ENCODE results near the gene TRAT1.

Gene TRAT1

DNA sequence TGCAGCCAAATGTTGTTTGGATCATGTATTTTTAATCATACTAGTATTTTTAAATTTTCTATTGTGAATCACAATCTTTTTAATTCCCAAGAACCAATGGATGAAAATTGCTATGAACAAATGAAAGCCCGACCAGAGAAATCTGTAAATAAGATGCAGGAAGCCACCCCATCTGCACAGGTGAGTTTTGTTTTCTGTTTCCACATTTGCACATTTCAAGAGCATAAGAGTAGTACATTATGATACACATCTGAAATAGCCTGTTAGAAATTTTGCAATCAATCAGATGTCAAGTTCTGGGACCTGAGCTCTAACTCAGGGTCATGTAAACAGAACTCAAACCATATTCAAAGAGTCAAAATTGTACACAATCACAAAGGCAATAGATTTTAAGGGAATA is 26.5 kb downstream of the TRAT1 start:
- in situ Hi-C loops (cut with HindIII; ENCODE audit: low sequenced_read_pairs), result no loop called here

DNA sequence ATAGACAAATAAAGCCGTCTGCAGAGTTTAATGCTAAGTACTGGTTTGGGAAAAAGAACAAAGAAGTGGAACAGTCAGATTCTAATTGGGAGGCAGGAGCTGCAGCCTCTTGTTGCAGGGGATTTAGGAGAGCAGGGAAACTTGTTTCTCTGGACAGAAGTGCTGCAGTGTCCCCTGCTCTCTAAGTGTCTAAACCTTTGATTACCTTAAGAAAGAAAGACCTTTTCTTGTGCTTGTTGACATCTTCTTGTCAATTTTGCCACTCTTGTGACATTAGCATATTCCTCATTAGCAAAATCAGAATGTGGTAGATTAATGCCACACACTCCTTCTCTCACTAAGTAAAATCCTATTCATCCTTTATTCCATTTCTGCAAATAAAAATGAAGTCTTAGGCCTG is 38.8 kb downstream of the TRAT1 start:
- in situ Hi-C loops (cut with HindIII; ENCODE audit: low sequenced_read_pairs), result no loop called here

DNA sequence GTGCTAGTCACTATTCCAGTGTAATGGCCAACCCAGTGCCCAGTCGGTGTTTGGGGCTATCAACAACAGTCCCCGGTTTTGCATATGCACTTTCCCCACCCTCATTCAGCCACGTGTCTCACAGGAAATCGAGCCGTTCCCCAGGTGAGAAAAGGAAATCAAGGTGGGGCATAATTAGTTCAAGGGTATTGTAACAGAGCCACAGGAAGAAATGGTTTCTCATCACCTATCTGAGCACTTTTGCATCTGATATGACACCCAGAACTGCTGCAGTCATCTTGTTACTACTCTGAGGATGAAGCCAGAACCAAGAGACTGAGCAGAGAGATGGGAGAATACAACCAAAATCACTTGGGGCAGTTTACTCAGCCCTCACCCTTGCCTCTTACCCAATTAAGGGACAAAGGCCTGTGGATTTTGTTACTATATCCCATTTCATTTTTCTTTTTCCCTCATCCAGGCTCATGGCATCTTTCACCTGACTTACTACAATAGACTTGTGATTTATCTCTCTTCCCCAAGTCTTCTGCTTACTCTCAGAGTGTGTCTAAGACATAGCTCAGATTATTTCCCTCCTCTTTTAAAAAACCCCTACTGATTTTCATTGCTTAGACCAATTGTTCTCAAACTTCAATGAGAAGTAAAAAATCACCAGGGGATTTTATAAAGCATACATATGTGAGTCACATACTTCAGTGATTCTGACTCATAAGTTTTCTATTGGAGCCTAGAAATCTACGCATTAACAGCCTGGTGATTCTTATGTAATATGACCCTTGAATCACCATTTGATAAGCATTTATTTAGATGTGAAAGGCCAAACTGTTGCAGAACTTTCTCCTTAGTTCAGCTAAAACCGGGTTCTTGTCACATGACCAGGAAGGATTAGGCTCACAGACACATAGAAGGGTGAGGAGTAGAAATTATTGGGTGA is 40.5 kb downstream of the TRAT1 start:
- in situ Hi-C loops (cut with HindIII; ENCODE audit: low sequenced_read_pairs), result no loop called here

DNA sequence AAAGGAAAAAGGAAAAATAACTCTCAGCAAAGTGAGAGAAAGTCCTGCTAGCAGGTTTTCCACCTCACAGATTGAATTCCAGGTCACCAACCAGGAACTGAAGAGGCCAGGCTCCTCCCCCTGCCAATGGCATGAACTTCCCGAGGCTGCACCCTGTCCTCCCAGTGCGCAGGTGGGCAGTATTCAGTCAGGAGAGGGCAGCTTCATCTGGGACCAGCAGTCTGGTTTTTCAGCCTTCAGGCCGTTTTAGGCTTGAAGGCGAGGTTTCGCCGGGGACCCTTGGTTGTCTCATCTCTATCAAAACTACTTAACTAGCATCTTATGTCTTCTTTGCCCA is 41.2 kb downstream of the TRAT1 start:
- in situ Hi-C loops (cut with HindIII; ENCODE audit: low sequenced_read_pairs), result no loop called here

DNA sequence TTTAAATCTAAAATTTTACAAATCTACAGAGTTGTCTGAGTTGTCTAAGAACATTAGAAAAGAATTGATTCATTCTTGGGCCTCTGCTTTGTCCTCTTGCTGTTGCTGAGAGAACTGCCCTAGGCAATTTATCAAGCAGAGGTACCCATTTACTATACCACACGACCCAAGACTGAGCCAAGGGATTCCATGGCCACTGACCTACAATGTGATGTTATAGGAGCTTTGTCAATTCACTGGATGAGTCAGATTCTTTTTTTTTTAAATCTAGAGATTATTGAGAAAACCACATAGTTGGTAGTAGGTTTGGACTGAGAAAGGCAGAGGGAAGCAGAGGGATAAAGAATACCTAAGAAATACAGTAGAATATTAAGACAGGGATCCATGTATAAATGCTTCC is 55.3 kb downstream of the TRAT1 start:
- in situ Hi-C loops (cut with HindIII; ENCODE audit: low sequenced_read_pairs), result no loop called here

DNA sequence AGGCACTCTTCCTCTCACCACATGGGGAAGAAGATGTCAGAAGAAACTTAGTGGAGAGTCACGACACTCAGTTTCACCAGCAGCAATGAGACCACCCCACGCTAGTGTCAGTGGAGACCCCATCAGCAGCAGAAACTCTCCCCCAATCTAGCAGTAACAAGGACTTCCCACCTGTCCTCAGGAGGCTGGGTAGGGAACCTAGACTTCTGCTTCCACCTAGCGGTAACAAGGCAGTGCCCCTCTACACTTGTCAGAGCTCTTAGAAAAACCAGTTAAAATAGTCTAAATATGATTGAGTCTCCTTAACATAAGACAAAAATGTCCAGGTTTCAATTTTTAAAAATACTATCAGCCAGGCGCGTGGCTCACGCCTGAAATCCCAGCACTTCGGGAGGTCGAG is 57.3 kb downstream of the TRAT1 start:
- in situ Hi-C loops (cut with HindIII; ENCODE audit: low sequenced_read_pairs), result no loop called here

DNA sequence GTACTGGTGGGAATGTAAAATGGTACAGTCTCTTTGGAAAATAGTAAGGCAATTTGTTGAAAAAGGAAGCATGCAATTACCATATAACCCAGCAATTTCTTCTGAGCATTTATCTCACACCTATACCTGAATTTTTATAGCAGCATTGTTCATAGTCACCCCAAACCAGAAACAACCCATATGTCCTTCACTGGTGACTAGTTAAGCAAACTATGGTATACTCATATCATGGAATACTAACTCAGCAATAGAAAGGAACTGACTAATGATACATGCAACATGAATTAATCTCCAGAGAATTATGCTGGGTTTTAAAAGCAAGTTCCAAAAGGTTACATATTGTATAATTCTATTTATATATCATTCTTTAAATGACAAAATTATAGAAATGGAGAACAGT is 60.2 kb downstream of the TRAT1 start:
- in situ Hi-C loops (cut with HindIII; ENCODE audit: low sequenced_read_pairs), result no loop called here

DNA sequence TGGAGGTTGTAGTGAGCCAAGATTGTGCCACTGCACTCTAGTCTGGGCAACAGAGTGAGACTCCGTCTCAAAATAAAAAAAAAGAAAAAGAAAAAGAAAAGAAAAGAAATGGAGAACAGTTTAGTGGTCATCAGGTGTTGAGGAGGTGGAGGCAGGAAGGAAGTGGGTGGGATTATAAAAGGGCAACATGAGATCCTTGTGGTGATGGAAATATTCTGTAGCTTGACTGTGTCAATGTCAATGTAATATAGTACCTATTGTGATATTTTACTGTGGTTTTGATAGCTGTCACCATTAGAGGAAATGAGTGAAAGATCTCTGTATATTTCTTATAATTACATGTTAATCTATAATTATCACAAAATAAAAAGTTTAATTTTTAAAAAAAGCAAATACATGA is 60.8 kb downstream of the TRAT1 start:
- in situ Hi-C loops (cut with HindIII; ENCODE audit: low sequenced_read_pairs), result no loop called here

DNA sequence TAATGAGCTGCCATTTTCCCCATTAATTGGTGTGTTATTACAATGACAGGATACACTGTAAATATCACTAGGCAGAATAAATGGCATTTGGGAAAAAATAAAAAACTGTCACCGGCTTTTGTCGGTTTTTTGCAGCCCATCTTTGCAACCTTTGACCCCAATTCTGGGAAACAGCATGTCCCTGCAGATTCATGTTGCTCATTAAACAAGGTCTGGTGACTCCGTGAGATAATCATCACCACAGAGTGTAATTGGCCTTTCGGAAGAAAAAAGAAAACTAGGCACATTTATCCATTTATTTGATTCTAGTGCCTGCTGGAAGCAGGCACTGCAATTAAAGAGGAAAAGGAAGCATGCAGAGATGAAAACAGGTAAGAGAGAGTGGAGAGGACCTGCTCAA is 64.5 kb downstream of the TRAT1 start:
- in situ Hi-C loops (cut with HindIII; ENCODE audit: low sequenced_read_pairs), result no loop called here

DNA sequence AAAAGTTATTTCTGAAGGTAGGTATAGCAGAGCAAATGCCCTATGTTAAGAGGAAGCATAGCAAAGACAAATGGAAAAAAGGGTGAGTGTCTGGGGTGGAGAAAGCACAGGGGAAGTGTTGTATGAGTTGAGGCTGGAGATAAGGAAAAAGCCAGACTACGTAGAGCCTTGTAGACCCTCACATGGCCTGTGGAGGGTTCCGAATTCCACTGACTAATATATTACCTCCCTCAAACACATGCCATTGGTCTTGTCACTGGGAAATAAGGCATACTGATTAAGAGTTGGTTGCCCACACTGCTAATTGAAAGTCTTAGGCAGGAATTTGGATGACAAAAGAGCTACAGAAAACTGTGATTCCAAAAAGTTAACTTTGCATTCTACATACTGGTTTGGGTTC is 65.2 kb downstream of the TRAT1 start:
- in situ Hi-C loops (cut with HindIII; ENCODE audit: low sequenced_read_pairs), result no loop called here

DNA sequence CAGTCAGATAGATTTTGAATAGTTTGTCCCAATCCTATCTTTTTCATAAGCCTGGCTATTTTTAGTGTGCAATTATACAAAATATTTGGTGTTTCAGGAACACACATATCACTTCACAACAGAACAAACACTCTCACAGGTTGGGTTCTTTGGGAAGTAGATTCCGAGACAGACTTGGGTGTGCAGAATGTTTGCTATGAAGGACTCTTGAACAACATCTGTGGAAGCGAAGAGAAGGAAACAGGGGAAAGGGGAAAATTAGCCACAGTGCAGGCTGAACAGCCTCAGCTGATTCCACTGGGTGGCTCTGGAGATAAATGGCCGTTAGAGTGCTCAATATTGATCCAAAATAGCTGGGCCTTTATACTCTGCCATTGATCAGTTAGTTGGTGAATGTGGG is 69.2 kb downstream of the TRAT1 start:
- in situ Hi-C loops (cut with HindIII; ENCODE audit: low sequenced_read_pairs), result no loop called here

DNA sequence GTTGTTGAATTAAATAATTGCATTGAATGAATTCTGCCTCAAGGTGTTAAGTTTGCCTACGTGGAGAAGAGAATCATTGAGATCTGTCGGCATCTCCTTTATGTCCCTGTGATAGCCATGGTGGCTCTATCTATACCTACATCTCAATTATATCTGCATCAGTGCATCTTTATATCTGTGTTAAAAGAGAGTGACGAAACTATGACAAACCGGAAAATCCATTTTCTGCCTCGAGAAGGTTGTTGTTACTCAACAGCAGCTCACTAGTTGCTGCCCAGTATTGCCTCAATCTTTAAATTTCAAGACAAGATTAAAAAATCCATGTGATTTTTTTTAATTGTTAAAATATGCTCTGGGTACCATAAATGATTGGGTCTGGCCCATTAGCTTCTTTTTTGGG is 72.4 kb downstream of the TRAT1 start:
- in situ Hi-C loops (cut with HindIII; ENCODE audit: low sequenced_read_pairs), result no loop called here

DNA sequence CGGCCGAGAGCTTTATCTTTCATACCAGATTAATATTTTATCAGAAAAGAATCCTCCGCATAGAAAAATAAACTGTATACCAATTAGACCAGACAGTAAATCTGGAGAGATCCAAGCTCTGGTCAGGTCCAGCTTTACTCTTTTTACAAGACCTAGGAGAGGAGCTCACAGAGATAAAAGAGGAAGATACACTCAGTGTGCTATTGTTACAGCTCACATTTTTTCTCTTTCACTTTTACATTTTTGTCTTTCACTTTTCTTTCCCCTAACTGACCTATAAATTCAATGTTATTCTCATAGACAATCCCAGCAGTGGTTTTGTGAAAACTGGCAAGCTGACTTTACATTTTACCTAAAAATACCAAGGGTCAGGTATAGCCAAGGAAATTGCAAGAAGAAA is 75.3 kb downstream of the TRAT1 start:
- in situ Hi-C loops (cut with HindIII; ENCODE audit: low sequenced_read_pairs), result no loop called here

DNA sequence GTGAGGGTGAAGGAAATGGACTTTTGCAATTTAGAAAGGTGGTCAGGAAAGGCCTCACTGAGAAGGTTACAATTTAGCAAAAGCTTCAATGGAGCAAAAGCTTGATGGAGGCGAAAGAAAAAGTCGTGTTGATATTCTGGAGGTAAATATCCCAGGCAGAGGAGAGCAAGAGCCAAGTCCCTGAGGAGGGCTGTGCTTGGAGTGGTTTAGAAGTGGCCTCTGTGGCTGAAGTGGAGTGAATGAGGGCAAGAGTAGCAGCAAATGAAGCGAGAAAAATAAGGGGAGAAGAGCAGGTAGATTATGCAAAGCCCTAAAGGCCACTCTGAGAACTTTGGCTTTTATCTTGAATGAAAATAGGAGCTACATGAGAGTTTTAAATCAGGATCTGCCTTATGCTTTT is 76.9 kb downstream of the TRAT1 start:
- in situ Hi-C loops (cut with HindIII; ENCODE audit: low sequenced_read_pairs), result no loop called here
